Lung (tissue), 12 donors: Measurements from ENCODE around the gene MAST3. TPM values are rescaled to one million over a fixed set of nuclear protein-coding genes. Genes with fewer than 3 reads are reported as not detected.
A peak's percentile ranks its signal among the peaks of the same experiment; 100 is the strongest.

Source experiments
- ATAC-seq: fragments of 200-7000 bp; cut with Tn5 transposase; one replicate; pipeline ENCODE4 v1.9.1; 2020; ENCODE audit warnings: moderate number of reproducible peaks; ENCODE audit not compliant: insufficient read depth, low FRiP score
- DNase-seq, 3 donors: peaks; one replicate each; pipeline ENCODE4 v3.0.0-alpha.2; 2013 to 2017
- H3K27ac ChIP-seq, 2 donors: one replicate each; pipeline ENCODE4 v1.5.1; 2013; ENCODE audit warnings: mild to moderate bottlenecking in 2 of 2, moderate library complexity in 2 of 2, control low read depth in 1 of 2, inconsistent platforms in 1 of 2, low read depth in 1 of 2, low read length in 1 of 2
- H3K27me3 ChIP-seq, 3 donors: one replicate each; pipeline ENCODE4 v1.5.1; 2013; ENCODE audit warnings: low read length in 2 of 3; ENCODE audit not compliant: control insufficient read depth in 3 of 3, insufficient read depth in 3 of 3
- H3K36me3 ChIP-seq, 4 donors: one replicate each; pipeline ENCODE4 v1.5.1; 2013; ENCODE audit warnings: low read length in 4 of 4, mild to moderate bottlenecking in 1 of 4, moderate library complexity in 1 of 4; ENCODE audit not compliant: control insufficient read depth in 4 of 4, insufficient read depth in 4 of 4
- H3K4me1 ChIP-seq, 5 donors: one replicate each; pipeline ENCODE4 v1.5.1; 2013; ENCODE audit warnings: low read length in 5 of 5, mild to moderate bottlenecking in 2 of 5, moderate library complexity in 1 of 5; ENCODE audit not compliant: control insufficient read depth in 5 of 5, insufficient read depth in 5 of 5
- H3K4me3 ChIP-seq: one replicate; pipeline ENCODE4 v1.5.1; 2013; ENCODE audit warnings: mild to moderate bottlenecking, control low read depth, moderate library complexity
- H3K9ac ChIP-seq, 2 donors: one replicate each; pipeline ENCODE4 v1.5.1; 2013; ENCODE audit warnings: low read length in 2 of 2, control low read depth in 1 of 2; ENCODE audit not compliant: insufficient read depth in 1 of 2
- H3K9me3 ChIP-seq, 4 donors: one replicate each; pipeline ENCODE4 v1.5.1; 2013; ENCODE audit warnings: low read length in 3 of 4, mild to moderate bottlenecking in 1 of 4, moderate library complexity in 1 of 4; ENCODE audit not compliant: control insufficient read depth in 4 of 4, insufficient read depth in 3 of 4
- WGBS, 2 donors: extraction: QIAGEN DNeasy Blood & Tissue Kit; methylation state at CpG; one replicate each; pipeline ENCODE4 v1.1.7; 2013; 5-methylcytosine and 5-hydroxymethylcytosine counted together
- polyA plus RNA-seq, 2 donors: library from polyadenylated mRNA; stranded (reverse); fragments of 200-250 nt; gene quantifications; one replicate each; pipeline ENCODE4 v1.2.1, GENCODE V29; 2013
- total RNA-seq, 2 donors: library from RNA; depleted of rRNA in 1 of 2; stranded (reverse); fragments of >200 nt in 1 of 2; gene quantifications; one replicate each; pipeline ENCODE4 v1.2.1, GENCODE V29; 2014 to 2021
- TF ChIP-seq, protein P1 (sequence below): IDR thresholded peaks from 2 replicates; pipeline ENCODE4 v1.5.1; 2012; ENCODE audit warnings: mild to moderate bottlenecking; ENCODE audit errors: control extremely low read depth, extremely low read depth
- donor health status: control.
- donor health status: control.
- donor health status: Bipolar disorder and iron deficiency.
- donor health status: healthy.
- donor health status: DM: yes; HTN: yes; CAD: no.

The MAST3 gene
- total and polyA plus RNA-seq, 4 donors = 5.0 to 24.0 (median 9.3) TPM

DNA sequence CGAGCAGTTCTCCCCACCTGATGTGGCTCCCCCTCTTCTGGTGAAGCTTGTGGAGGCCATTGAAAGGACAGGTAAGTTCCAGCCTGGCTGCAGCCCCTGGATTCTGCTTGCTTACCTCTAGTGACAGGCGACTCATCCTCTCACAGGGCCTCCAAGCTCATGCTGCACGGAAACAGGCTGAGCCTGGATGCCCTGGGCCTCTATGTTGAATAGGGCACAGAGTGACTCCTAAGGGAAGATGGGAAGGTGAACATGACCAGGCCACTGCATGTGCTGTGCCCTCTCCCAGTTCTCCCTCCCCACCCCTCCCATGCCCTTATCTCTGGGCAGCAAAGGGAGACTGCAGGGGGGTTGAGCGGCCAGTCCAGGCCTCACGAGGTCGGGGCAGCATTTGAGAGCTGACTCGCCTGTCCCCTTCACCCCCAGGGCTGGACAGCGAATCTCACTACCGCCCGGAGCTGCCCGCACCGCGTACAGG is 63.0 kb downstream of the MAST3 start:
- ATAC-seq = no peak
- Histone ChIP-seq H3K27ac (peak overlapping the region; percentile 14 to 42), H3K4me1 (peaks cover 0 to 25% (median 18%) of the 10 kb centered on the region in 5 donors), H3K9me3 (no peaks in the 10 kb centered on the region), H3K27me3 (no peaks in the 10 kb centered on the region), H3K36me3 (peaks cover 2 to 38% (median 24%) of the 10 kb centered on the region in 4 donors), H3K9ac (no peak overlapping the region), H3K4me3 (no peak overlapping the region)
- DNase-seq = no peak
- 67 to 81% methylated on average over 13 of the region's 13 CpGs for WGBS, 2 donors
- TF ChIP-seq, protein P1, sequence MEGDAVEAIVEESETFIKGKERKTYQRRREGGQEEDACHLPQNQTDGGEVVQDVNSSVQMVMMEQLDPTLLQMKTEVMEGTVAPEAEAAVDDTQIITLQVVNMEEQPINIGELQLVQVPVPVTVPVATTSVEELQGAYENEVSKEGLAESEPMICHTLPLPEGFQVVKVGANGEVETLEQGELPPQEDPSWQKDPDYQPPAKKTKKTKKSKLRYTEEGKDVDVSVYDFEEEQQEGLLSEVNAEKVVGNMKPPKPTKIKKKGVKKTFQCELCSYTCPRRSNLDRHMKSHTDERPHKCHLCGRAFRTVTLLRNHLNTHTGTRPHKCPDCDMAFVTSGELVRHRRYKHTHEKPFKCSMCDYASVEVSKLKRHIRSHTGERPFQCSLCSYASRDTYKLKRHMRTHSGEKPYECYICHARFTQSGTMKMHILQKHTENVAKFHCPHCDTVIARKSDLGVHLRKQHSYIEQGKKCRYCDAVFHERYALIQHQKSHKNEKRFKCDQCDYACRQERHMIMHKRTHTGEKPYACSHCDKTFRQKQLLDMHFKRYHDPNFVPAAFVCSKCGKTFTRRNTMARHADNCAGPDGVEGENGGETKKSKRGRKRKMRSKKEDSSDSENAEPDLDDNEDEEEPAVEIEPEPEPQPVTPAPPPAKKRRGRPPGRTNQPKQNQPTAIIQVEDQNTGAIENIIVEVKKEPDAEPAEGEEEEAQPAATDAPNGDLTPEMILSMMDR = no peak

DNA sequence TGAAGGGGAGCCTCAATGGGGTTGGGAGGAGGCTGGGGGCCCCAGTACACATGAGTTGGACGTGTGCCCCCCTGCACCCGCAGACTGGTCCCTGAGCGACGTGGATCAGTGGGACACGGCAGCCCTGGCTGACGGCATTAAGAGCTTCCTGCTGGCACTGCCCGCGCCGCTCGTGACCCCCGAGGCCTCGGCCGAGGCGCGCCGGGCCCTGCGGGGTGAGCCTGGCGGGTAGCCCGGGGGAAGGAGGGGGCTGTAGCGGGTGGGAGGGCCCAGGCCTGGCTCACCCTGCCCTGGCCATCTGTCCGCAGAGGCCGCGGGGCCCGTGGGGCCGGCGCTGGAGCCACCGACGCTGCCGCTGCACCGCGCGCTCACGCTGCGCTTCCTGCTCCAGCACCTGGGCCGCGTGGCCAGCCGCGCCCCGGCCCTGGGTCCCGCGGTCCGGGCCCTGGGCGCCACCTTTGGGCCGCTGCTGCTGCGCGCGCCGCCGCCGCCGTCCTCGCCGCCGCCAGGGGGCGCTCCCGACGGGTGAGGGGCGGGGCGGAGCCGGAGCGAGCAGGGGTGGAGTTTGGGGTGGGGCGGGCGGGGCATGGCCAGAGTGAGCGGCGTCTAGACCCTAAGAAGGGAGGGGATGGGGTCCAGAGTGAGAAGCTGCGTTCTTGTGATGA is 63.5 kb downstream of the MAST3 start:
- Histone ChIP-seq H3K4me3 (peak overlapping the region; percentile 10), H3K27me3 (no peaks in the 10 kb centered on the region), H3K27ac (peak overlapping the region; percentile 14 to 42), H3K36me3 (peaks cover 8 to 39% (median 28%) of the 10 kb centered on the region in 4 donors), H3K4me1 (peaks cover 0 to 25% (median 16%) of the 10 kb centered on the region in 5 donors), H3K9ac (no peak overlapping the region), H3K9me3 (no peaks in the 10 kb centered on the region)
- 3 to 7% methylated on average over 47 to 66 of the region's 66 CpGs for WGBS, 2 donors
- ATAC-seq (peak; percentile 89), DNase-seq (peak; percentile 53 to 75 (median 69))
- TF ChIP-seq, protein P1 = peak; percentile 76

DNA sequence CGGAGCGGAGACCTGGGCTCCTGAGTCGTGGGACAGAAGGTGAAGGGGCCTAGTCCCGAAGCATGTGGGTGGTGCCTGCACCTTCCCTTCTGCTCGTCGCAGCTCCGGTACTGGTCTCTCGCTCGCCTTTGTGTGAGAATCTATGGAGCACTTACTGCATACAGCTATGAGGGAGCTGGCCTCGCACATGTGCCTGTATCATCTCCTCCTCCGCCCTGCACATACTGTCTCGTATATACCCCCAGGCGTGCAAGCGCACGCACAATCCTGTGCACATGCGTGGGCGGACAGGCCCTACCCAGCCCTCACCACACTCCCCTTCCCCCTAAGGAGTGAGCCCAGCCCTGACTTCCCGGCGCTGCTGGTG is 64.0 kb downstream of the MAST3 start:
- Histone ChIP-seq H3K27ac (no peak overlapping the region), H3K4me1 (peaks cover 0 to 21% (median 11%) of the 10 kb centered on the region in 5 donors), H3K9ac (no peak overlapping the region), H3K4me3 (no peak overlapping the region), H3K36me3 (peaks cover 8 to 36% (median 26%) of the 10 kb centered on the region in 4 donors), H3K9me3 (no peaks in the 10 kb centered on the region), H3K27me3 (no peaks in the 10 kb centered on the region)
- no peak for DNase-seq
- no peak for ATAC-seq
- TF ChIP-seq, protein P1 = no peak
- WGBS, 2 donors = 70 to 76% methylated on average over 19 of the region's 19 CpGs
